Esophagus squamous epithelium (tissue), 5 donors: ENCODE measurements around the gene CD160. TPM values are rescaled to one million over a fixed set of nuclear protein-coding genes. Genes with fewer than 3 reads are reported as not detected.
"Not testable (repeated sequence)": the region's sequence is repeated elsewhere in the genome, so short reads cannot be mapped to it uniquely, and the experiment has no call there.

Source experiments
- DNase-seq: peaks from one replicate; lab custom pipeline; 2025; lab: John Stamatoyannopoulos, UW
- H3K27ac ChIP-seq, 4 donors: fragments of 200-600 bp; sonication (generic); one replicate each; pipeline ENCODE4 v1.5.1; 2016 to 2019; ENCODE audit warnings: mild to moderate bottlenecking in 1 of 4
- H3K27me3 ChIP-seq, 4 donors: fragments of 200-600 bp; sonication (generic); 1 replicate in 3 of 4; 2 replicates in 1 of 4; pipeline versions ENCODE4 v1.5.1 to v1.6.0; 2017 to 2021; ENCODE audit warnings: antibody characterized with exemption in 1 of 4
- H3K36me3 ChIP-seq, 3 donors: fragments of 200-600 bp; sonication (generic); one replicate each; pipeline ENCODE4 v1.5.1; 2016 to 2019
- H3K4me1 ChIP-seq, 3 donors: fragments of 200-600 bp; sonication (generic); one replicate each; pipeline ENCODE4 v1.5.1; 2017 to 2019
- H3K4me3 ChIP-seq, 4 donors: fragments of 200-600 bp; sonication (generic); 1 replicate in 3 of 4; 2 replicates in 1 of 4; pipeline ENCODE4 v1.5.1; 2016 to 2019; ENCODE audit warnings: mild to moderate bottlenecking in 2 of 4, moderate library complexity in 1 of 4
- H3K9me3 ChIP-seq, 3 donors: fragments of 200-600 bp; sonication (generic); one replicate each; pipeline ENCODE4 v1.5.1; 2016 to 2019
- CTCF ChIP-seq, 6 experiments: fragments of 450-650 bp in 4 of 6; fragments of 200-600 bp in 2 of 6; sonication (generic) in 2 of 6; IDR thresholded peaks; one replicate each; pipeline ENCODE4 v1.5.1; 2016 to 2019; ENCODE audit warnings: antibody characterized with exemption in 6 of 6, mild to moderate bottlenecking in 4 of 6, moderate library complexity in 4 of 6
- POLR2A ChIP-seq, 4 donors: fragments of 450-650 bp; IDR thresholded peaks; one replicate each; pipeline ENCODE4 v1.6.1; 2017; ENCODE audit warnings: antibody characterized with exemption in 4 of 4, mild to moderate bottlenecking in 4 of 4, moderate library complexity in 3 of 4
- WGBS, 2 donors: methylation state at CpG; one replicate each; pipeline ENCODE4 v1.1.5; 2018; 5-methylcytosine and 5-hydroxymethylcytosine counted together
- intact Hi-C: fragments of 100-400 bp; cut with DNase I; formaldehyde crosslinking; loops from one replicate; pipeline ENCODE4 v1.15.0; 2022
- total RNA-seq, 4 donors: library from RNA; depleted of rRNA; stranded (reverse); fragments of >200 nt; gene quantifications; one replicate each; pipeline ENCODE4 v1.1.0, GENCODE V29; 2016
- donor health status: DM: yes; HTN: yes; CAD: no.

CD160 gene
- total RNA-seq, 4 donors from 2014 or later, result not detected

GRCh38 chr1:145711213-145711651 lies 8.1 kb upstream of the CD160 start:
- no peaks in the 10 kb centered on the region for H3K9me3 ChIP-seq
- H3K4me1 ChIP-seq, result peaks cover 0 to 2% (median 0%) of the 10 kb centered on the region in 3 donors
- H3K27me3 ChIP-seq, result no peaks in the 10 kb centered on the region
- TF ChIP-seq CTCF (IDR thresholded peaks at IDR 0.05) (no peak), POLR2A (IDR thresholded peaks at IDR 0.05) (no peak)
- H3K36me3 ChIP-seq, result no peaks in the 10 kb centered on the region
- intact Hi-C loops, result no loop called here
- no peak overlapping the region for H3K27ac ChIP-seq
- no peak overlapping the region for H3K4me3 ChIP-seq
- no peak for DNase-seq
- WGBS, 2 donors, result 66 to 77% methylated on average over 3 of the region's 3 CpGs

GRCh38 chr1:145714524-145715111 lies 4.7 kb upstream of the CD160 start:
- no peaks in the 10 kb centered on the region for H3K36me3 ChIP-seq
- 57 to 66% methylated on average over 5 of the region's 6 CpGs for WGBS, 2 donors
- no peaks in the 10 kb centered on the region for H3K4me1 ChIP-seq
- no peak overlapping the region for H3K4me3 ChIP-seq
- peaks cover 0 to 5% (median 0%) of the 10 kb centered on the region in 4 donors for H3K27me3 ChIP-seq
- no peak for DNase-seq
- no peak overlapping the region for H3K27ac ChIP-seq
- TF ChIP-seq CTCF (IDR thresholded peaks at IDR 0.05), result no peak
- no peak for TF ChIP-seq POLR2A (IDR thresholded peaks at IDR 0.05)
- intact Hi-C loops, result no loop called here
- H3K9me3 ChIP-seq, result no peaks in the 10 kb centered on the region

- Histone ChIP-seq H3K4me1 (peaks cover 4 to 14% (median 9%) of the 10 kb centered on the region in 3 donors), H3K27me3 (peaks cover 0 to 20% (median 0%) of the 10 kb centered on the region in 4 donors), H3K27ac (no peak overlapping the region), H3K36me3 (no peaks in the 10 kb centered on the region), H3K9me3 (no peaks in the 10 kb centered on the region), H3K4me3 (no peak overlapping the region)
- intact Hi-C loops, result no loop called here
- 71 to 86% methylated on average over 8 to 9 of the region's 10 CpGs for WGBS, 2 donors
- no peak for TF ChIP-seq POLR2A (IDR thresholded peaks at IDR 0.05)
- TF ChIP-seq CTCF (IDR thresholded peaks at IDR 0.05), result no peak
- no peak for DNase-seq
Observed at GRCh38 chr1:145716641-145717345, 2.5 kb upstream of the CD160 start.

- H3K4me3 ChIP-seq, result no peak overlapping the region
- TF ChIP-seq POLR2A (IDR thresholded peaks at IDR 0.05) (no peak), CTCF (IDR thresholded peaks at IDR 0.05) (no peak)
Observed at GRCh38 chr1:145717833-145718232, 1.5 kb upstream of the CD160 start.

GRCh38 chr1:145718465-145718864 lies 834 bp upstream of the CD160 start:
- H3K9me3 ChIP-seq, H3K4me3 ChIP-seq, H3K36me3 ChIP-seq, DNase-seq, H3K27ac ChIP-seq, intact Hi-C loops: not testable (repeated sequence)
- Histone ChIP-seq H3K27me3 (peaks cover 0 to 21% (median 0%) of the 10 kb centered on the region in 4 donors), H3K4me1 (peaks cover 4 to 14% (median 9%) of the 10 kb centered on the region in 3 donors)
- WGBS, 2 donors, result 86 to 95% methylated on average over 5 of the region's 5 CpGs

More at GRCh38 chr1:145717833-145718232, 1.5 kb upstream of the CD160 start:
- intact Hi-C loops, result no loop called here
- 45 to 60% methylated on average over 1 of the region's 1 CpG for WGBS, 2 donors
- H3K4me1 ChIP-seq, result peaks cover 4 to 14% (median 9%) of the 10 kb centered on the region in 3 donors
- no peaks in the 10 kb centered on the region for H3K36me3 ChIP-seq
- H3K27ac ChIP-seq, result no peak overlapping the region
- DNase-seq, result no peak
- H3K27me3 ChIP-seq, result peaks cover 0 to 21% (median 0%) of the 10 kb centered on the region in 4 donors
- H3K9me3 ChIP-seq, result no peaks in the 10 kb centered on the region
